Lung (tissue), 12 donors: ENCODE measurements around the gene CCDC6. TPM values are rescaled to one million over a fixed set of nuclear protein-coding genes. Genes with fewer than 3 reads are reported as not detected.

Source experiments
- ATAC-seq: fragments of 200-7000 bp; cut with Tn5 transposase; one replicate; pipeline ENCODE4 v1.9.1; 2020; ENCODE audit warnings: moderate number of reproducible peaks; ENCODE audit not compliant: insufficient read depth, low FRiP score
- DNase-seq, 3 donors: peaks; one replicate each; pipeline ENCODE4 v3.0.0-alpha.2; 2013 to 2017
- H3K27ac ChIP-seq, 2 donors: one replicate each; pipeline ENCODE4 v1.5.1; 2013; ENCODE audit warnings: mild to moderate bottlenecking in 2 of 2, moderate library complexity in 2 of 2, control low read depth in 1 of 2, inconsistent platforms in 1 of 2, low read depth in 1 of 2, low read length in 1 of 2
- H3K27me3 ChIP-seq, 3 donors: one replicate each; pipeline ENCODE4 v1.5.1; 2013; ENCODE audit warnings: low read length in 2 of 3; ENCODE audit not compliant: control insufficient read depth in 3 of 3, insufficient read depth in 3 of 3
- H3K36me3 ChIP-seq, 4 donors: one replicate each; pipeline ENCODE4 v1.5.1; 2013; ENCODE audit warnings: low read length in 4 of 4, mild to moderate bottlenecking in 1 of 4, moderate library complexity in 1 of 4; ENCODE audit not compliant: control insufficient read depth in 4 of 4, insufficient read depth in 4 of 4
- H3K4me1 ChIP-seq, 5 donors: one replicate each; pipeline ENCODE4 v1.5.1; 2013; ENCODE audit warnings: low read length in 5 of 5, mild to moderate bottlenecking in 2 of 5, moderate library complexity in 1 of 5; ENCODE audit not compliant: control insufficient read depth in 5 of 5, insufficient read depth in 5 of 5
- H3K4me3 ChIP-seq: one replicate; pipeline ENCODE4 v1.5.1; 2013; ENCODE audit warnings: mild to moderate bottlenecking, control low read depth, moderate library complexity
- H3K9ac ChIP-seq, 2 donors: one replicate each; pipeline ENCODE4 v1.5.1; 2013; ENCODE audit warnings: low read length in 2 of 2, control low read depth in 1 of 2; ENCODE audit not compliant: insufficient read depth in 1 of 2
- H3K9me3 ChIP-seq, 4 donors: one replicate each; pipeline ENCODE4 v1.5.1; 2013; ENCODE audit warnings: low read length in 3 of 4, mild to moderate bottlenecking in 1 of 4, moderate library complexity in 1 of 4; ENCODE audit not compliant: control insufficient read depth in 4 of 4, insufficient read depth in 3 of 4
- WGBS, 2 donors: extraction: QIAGEN DNeasy Blood & Tissue Kit; methylation state at CpG; one replicate each; pipeline ENCODE4 v1.1.7; 2013; 5-methylcytosine and 5-hydroxymethylcytosine counted together
- polyA plus RNA-seq, 2 donors: library from polyadenylated mRNA; stranded (reverse); fragments of 200-250 nt; gene quantifications; one replicate each; pipeline ENCODE4 v1.2.1, GENCODE V29; 2013
- total RNA-seq, 2 donors: library from RNA; depleted of rRNA in 1 of 2; stranded (reverse); fragments of >200 nt in 1 of 2; gene quantifications; one replicate each; pipeline ENCODE4 v1.2.1, GENCODE V29; 2014 to 2021
- TF ChIP-seq, protein P1 (sequence below): IDR thresholded peaks from 2 replicates; pipeline ENCODE4 v1.5.1; 2012; ENCODE audit warnings: mild to moderate bottlenecking; ENCODE audit errors: control extremely low read depth, extremely low read depth
- donor health status: control.
- donor health status: control.
- donor health status: Bipolar disorder and iron deficiency.
- donor health status: healthy.
- donor health status: DM: yes; HTN: yes; CAD: no.

CCDC6 gene
- total and polyA plus RNA-seq, 4 donors = 13.2 to 77.2 (median 28.1) TPM

DNA sequence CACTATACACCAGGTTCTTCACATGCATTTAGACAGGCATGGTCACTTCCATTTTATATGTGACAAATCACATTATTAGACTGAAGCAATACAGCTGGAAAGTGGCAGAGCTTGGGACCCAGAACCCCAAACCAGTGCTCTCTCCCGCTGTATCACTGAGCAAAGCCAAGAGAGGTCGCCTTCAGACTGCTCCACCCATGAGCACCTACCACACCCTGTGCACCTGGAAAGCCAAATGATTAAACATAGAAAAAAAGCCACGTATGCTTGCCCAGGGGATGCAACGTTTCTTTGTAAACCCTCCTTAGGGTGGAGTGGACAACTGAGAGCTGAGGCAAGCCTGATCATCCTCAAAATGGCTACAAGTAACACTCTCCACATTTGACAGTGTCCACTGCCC lies 72.5 kb downstream of the CCDC6 start:
- H3K4me1 ChIP-seq = peaks cover 0 to 5% (median 0%) of the 10 kb centered on the region in 5 donors
- no peak overlapping the region for H3K27ac ChIP-seq
- no peak overlapping the region for H3K4me3 ChIP-seq
- TF ChIP-seq, protein P1, sequence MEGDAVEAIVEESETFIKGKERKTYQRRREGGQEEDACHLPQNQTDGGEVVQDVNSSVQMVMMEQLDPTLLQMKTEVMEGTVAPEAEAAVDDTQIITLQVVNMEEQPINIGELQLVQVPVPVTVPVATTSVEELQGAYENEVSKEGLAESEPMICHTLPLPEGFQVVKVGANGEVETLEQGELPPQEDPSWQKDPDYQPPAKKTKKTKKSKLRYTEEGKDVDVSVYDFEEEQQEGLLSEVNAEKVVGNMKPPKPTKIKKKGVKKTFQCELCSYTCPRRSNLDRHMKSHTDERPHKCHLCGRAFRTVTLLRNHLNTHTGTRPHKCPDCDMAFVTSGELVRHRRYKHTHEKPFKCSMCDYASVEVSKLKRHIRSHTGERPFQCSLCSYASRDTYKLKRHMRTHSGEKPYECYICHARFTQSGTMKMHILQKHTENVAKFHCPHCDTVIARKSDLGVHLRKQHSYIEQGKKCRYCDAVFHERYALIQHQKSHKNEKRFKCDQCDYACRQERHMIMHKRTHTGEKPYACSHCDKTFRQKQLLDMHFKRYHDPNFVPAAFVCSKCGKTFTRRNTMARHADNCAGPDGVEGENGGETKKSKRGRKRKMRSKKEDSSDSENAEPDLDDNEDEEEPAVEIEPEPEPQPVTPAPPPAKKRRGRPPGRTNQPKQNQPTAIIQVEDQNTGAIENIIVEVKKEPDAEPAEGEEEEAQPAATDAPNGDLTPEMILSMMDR = no peak
- no peaks in the 10 kb centered on the region for H3K27me3 ChIP-seq
- DNase-seq (no peak), ATAC-seq (no peak)
- WGBS, 2 donors = 76 to 79% methylated on average over 4 of the region's 4 CpGs
- no peak overlapping the region for H3K9ac ChIP-seq
- peaks cover 4 to 10% (median 6%) of the 10 kb centered on the region in 4 donors for H3K36me3 ChIP-seq
- no peaks in the 10 kb centered on the region for H3K9me3 ChIP-seq

DNA sequence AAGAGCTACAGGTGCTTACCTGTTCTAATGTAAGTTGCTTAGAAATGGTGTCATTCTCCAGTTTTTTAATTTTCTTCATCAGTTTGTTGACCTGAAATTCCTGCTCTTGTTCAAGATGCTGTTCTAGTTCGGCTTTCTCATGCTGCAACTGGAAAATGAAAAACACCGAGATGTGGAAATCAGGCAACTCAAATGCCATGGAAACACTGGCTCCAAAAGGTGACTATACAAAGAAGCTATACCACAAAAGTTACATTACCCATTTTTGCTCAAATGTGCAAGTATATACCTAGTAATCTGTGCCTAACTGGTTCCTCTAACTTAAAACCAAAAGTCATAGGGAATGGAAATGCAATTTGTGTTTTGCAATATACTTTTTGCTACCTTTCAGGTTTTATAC lies 73.8 kb downstream of the CCDC6 start:
- no peak for DNase-seq
- 43 to 76% methylated on average over 2 of the region's 2 CpGs for WGBS, 2 donors
- no peaks in the 10 kb centered on the region for H3K27me3 ChIP-seq
- peaks cover 4 to 10% (median 6%) of the 10 kb centered on the region in 4 donors for H3K36me3 ChIP-seq
- no peaks in the 10 kb centered on the region for H3K9me3 ChIP-seq
- H3K4me3 ChIP-seq = no peak overlapping the region
- H3K4me1 ChIP-seq = peaks cover 0 to 5% (median 0%) of the 10 kb centered on the region in 5 donors
- H3K9ac ChIP-seq = no peak overlapping the region
- no peak overlapping the region for H3K27ac ChIP-seq
- TF ChIP-seq, protein P1 = no peak
- ATAC-seq = no peak

DNA sequence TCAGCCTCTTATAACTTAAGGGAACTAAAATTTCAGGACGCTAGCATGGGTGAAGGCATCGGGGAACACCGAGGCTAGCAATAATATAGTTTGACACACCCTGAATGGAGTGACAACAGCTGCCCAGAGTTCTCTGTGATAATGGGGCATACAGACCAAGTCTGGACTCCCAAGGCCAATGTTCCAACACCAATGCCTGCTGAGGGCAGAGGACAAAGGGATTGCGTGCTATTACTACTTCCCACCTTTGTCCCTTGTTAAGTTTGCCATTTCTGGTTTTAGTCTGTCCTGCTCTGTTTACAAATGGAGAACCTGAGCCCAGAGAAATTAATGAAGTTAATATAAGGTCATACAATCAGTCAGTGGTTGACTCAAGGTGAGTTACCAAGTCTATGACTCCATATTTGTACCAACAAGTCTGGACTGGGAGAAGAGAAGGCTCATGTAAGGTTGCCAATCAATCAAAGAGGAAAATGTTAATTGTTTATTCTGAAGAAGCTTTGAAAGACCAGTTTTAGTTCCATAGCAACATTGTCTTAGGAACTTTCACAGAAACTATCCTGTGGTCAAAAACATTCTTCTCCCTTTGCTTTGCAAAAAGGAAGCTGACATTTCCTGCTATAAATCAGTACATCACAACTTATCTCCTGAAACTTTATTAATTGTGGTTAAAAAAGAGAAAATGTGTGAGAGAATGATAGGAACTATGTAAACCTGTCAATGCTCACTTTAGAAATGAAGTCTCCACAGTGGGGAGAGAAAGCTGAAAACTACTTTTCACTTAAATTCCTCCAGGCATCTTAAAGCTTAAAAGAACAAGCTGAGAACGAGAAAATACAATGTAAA lies 74.5 kb downstream of the CCDC6 start:
- Histone ChIP-seq H3K9me3 (no peaks in the 10 kb centered on the region), H3K4me1 (peaks cover 0 to 5% (median 0%) of the 10 kb centered on the region in 5 donors), H3K27me3 (no peaks in the 10 kb centered on the region), H3K9ac (no peak overlapping the region), H3K27ac (no peak overlapping the region), H3K36me3 (peaks cover 4 to 10% (median 6%) of the 10 kb centered on the region in 4 donors), H3K4me3 (no peak overlapping the region)
- DNase-seq (no peak), ATAC-seq (no peak)
- WGBS, 2 donors = 74 to 90% methylated on average over 5 of the region's 5 CpGs
- TF ChIP-seq, protein P1 = no peak
